ENCODE measurements around the gene VWA2. TPM values are rescaled to one million over a fixed set of nuclear protein-coding genes. Genes with fewer than 3 reads are reported as not detected.

The VWA2 gene
- polyA plus RNA-seq, 2 of the 4 experiments (the other 2 are of a cell fraction), result not detected

GRCh38 chr10:114221235-114221634 lies 17.8 kb upstream of the VWA2 start:
- WGBS (ENCODE audit: missing lambda C conversion rate), result 20% methylated on average over 4 of the region's 4 CpGs
- ATAC-seq, result no peak

DNA sequence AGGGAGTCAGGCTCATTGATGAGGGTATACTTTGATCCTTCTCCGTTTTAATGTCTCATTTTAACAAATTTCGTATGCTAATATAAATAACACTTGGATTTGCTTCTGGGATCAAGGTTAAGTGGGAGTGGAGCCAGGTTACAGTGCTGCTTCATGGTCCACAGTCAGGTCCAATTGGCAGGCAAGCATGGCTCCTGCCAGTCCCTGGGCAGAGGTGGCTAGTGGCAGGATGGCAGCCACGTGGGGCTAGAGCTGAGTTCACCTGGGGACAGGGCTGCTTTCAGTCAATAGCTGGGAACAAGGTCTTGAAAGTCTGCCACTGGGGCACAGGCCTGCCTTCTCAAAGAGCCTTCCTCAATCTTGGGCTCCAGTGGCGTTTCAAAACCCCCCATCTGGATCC lies 16.0 kb upstream of the VWA2 start:
- no peak overlapping the region for H3K4me2 ChIP-seq
- FAIRE-seq, result no peak
- H3K9me3 ChIP-seq, result 0 out of 3 replicates have a peak, but pooled peaks cover 3% of the 10 kb centered on the region
- no peak for TF ChIP-seq TFCP2L1 (CRISPR knock-in tag; IDR thresholded peaks at IDR 0.05)
- no peak for TF ChIP-seq RAD21 (conservative IDR thresholded peaks at IDR 0.05 in 1 of 2, IDR thresholded peaks at IDR 0.05 in 1 of 2)
- no peak for TF ChIP-seq SREBF2 (IDR thresholded peaks at IDR 0.05)
- TF ChIP-seq NFE2L2 (conservative IDR thresholded peaks at IDR 0.05; ENCODE audit: low read length), result no peak
- no peak for TF ChIP-seq FOSL2 (IDR thresholded peaks at IDR 0.05)
- TF ChIP-seq FOSL2 (CRISPR knock-in tag; IDR thresholded peaks at IDR 0.05), result no peak
- no peak for TF ChIP-seq POLR2AphosphoS2 (conservative IDR thresholded peaks at IDR 0.05; ENCODE audit: low read length)
- TF ChIP-seq ZSCAN20 (CRISPR knock-in tag; IDR thresholded peaks at IDR 0.05), result no peak
- no peak for TF ChIP-seq MAFK (IDR thresholded peaks at IDR 0.05; ENCODE audit: partially characterized antibody)
- TF ChIP-seq HOXB5 (CRISPR knock-in tag; IDR thresholded peaks at IDR 0.05), result no peak
- no peak for TF ChIP-seq HOXB13 (CRISPR knock-in tag; IDR thresholded peaks at IDR 0.05; ENCODE audit: low read depth)
- TF ChIP-seq HEYL (CRISPR knock-in tag; IDR thresholded peaks at IDR 0.05), result no peak
- TF ChIP-seq BHLHE40 (IDR thresholded peaks at IDR 0.05; ENCODE audit: low read depth, low read length), result no peak
- TF ChIP-seq RCOR1 (IDR thresholded peaks at IDR 0.05; ENCODE audit: low read depth, low read length), result no peak
- no peak for TF ChIP-seq FOXS1 (CRISPR knock-in tag; IDR thresholded peaks at IDR 0.05)
- no peak for TF ChIP-seq ESRRA (IDR thresholded peaks at IDR 0.05; ENCODE audit: borderline replicate concordance, low read length)
- TF ChIP-seq HDAC2 (IDR thresholded peaks at IDR 0.05), result no peak
- TF ChIP-seq MAZ (IDR thresholded peaks at IDR 0.05; ENCODE audit: borderline replicate concordance, low read depth, low read length), result no peak
- no peak for TF ChIP-seq RARB (CRISPR knock-in tag; IDR thresholded peaks at IDR 0.05)
- no peak for ATAC-seq
- CTCF ChIA-PET, result interaction anchor here (1.0 kb wide), 1 partner anchor 13 kb away, joined by 3 read pairs; no protein-coding TSS in a partner anchor
- WGBS (ENCODE audit: missing lambda C conversion rate), result 5% methylated on average over 4 of the region's 4 CpGs
- POLR2A ChIA-PET, result no interaction called here
- no peak for DNase-seq (ENCODE audit: low read depth in 1 of 2, low spot score in 1 of 2)
- no peaks in the 10 kb centered on the region for H3K4me1 ChIP-seq
- no peak overlapping the region for H3K4me3 ChIP-seq
- no peak overlapping the region for H3K27ac ChIP-seq

More at GRCh38 chr10:114221235-114221634, 17.8 kb upstream of the VWA2 start:
- no peaks in the 10 kb centered on the region for H3K4me1 ChIP-seq
- POLR2A ChIA-PET, result no interaction called here
- FAIRE-seq, result no peak
- no peak overlapping the region for H3K27ac ChIP-seq
- TF ChIP-seq MAFK (IDR thresholded peaks at IDR 0.05; ENCODE audit: partially characterized antibody) (no peak), CBX8 (IDR thresholded peaks at IDR 0.05) (peak; percentile 96), RNF2 (IDR thresholded peaks at IDR 0.05; ENCODE audit: borderline replicate concordance, low read depth) (0 out of 2 replicates have a peak, but pooled peaks have one; percentile 57)
- CTCF ChIA-PET, result interaction anchor here (1.1 kb wide), 1 partner anchor 110 kb away, joined by 3 read pairs; no protein-coding TSS in a partner anchor
- 0 out of 3 replicates have a peak, but pooled peaks cover 3% of the 10 kb centered on the region for H3K9me3 ChIP-seq
- no peak for DNase-seq (ENCODE audit: low read depth in 1 of 2, low spot score in 1 of 2)
- no peak overlapping the region for H3K4me3 ChIP-seq
- H3K4me2 ChIP-seq, result no peak overlapping the region

DNA sequence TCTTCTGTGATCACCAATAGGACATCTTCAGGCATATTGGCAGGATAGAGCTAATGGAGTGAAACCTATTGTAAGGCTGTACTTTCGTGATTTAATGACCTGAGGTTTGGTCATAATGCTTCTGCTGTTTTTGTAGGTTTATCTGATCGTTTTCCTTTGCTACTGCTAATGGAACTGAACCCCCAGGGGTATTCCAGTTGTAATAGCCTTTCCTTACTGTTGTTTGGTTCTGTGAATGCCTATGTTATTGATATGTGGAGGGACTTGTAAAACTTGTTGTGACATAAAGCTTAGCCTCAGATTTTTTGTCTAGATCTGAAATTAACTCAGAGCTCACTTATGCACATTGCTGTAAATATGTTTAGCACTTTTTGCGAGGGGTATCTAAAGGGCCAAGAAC lies 10.9 kb upstream of the VWA2 start:
- Histone ChIP-seq H3K4me2 (no peak overlapping the region), H3K4me3 (no peak overlapping the region), H3K27ac (no peak overlapping the region), H3K4me1 (no peaks in the 10 kb centered on the region), H3K9me3 (0 out of 3 replicates have a peak, but pooled peaks cover 3% of the 10 kb centered on the region)
- DNase-seq (ENCODE audit: low read depth in 1 of 2, low spot score in 1 of 2), result no peak
- ChIA-PET POLR2A (no interaction called here), CTCF (no interaction called here)
- WGBS (ENCODE audit: missing lambda C conversion rate), result 10% methylated on average over 3 of the region's 3 CpGs
- no peak for TF ChIP-seq FOSL2 (IDR thresholded peaks at IDR 0.05)
- no peak for TF ChIP-seq FOSL2 (CRISPR knock-in tag; IDR thresholded peaks at IDR 0.05)
- TF ChIP-seq BHLHE40 (IDR thresholded peaks at IDR 0.05; ENCODE audit: low read depth, low read length), result no peak
- no peak for TF ChIP-seq NR3C1 (IDR thresholded peaks at IDR 0.05)
- TF ChIP-seq RFX5 (IDR thresholded peaks at IDR 0.05), result no peak
- no peak for TF ChIP-seq CHD4 (IDR thresholded peaks at IDR 0.05; ENCODE audit: borderline replicate concordance)
- TF ChIP-seq, protein P1, sequence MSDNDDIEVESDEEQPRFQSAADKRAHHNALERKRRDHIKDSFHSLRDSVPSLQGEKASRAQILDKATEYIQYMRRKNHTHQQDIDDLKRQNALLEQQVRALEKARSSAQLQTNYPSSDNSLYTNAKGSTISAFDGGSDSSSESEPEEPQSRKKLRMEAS (IDR thresholded peaks at IDR 0.05), result no peak
- TF ChIP-seq POLR2AphosphoS2 (conservative IDR thresholded peaks at IDR 0.05; ENCODE audit: low read length), result no peak
- no peak for TF ChIP-seq GATA3 (IDR thresholded peaks at IDR 0.05; ENCODE audit: borderline replicate concordance)
- no peak for TF ChIP-seq CBX2 (IDR thresholded peaks at IDR 0.05; ENCODE audit: borderline replicate concordance, low read depth)
- TF ChIP-seq HOXB13 (CRISPR knock-in tag; IDR thresholded peaks at IDR 0.05; ENCODE audit: low read depth), result no peak
- TF ChIP-seq CEBPB (IDR thresholded peaks at IDR 0.05), result no peak
- no peak for ATAC-seq
- FAIRE-seq, result no peak

Measured in A549 (cell line).